Stimulated activated CD4-positive, alpha-beta T cell treated with anti-CD3 and anti-CD28 coated beads, Interleukin-2, amount 100 ng/mL, for 48 hours (primary cell): ENCODE measurements around the gene AGGF1.
"Not testable (repeated sequence)": the region's sequence is repeated elsewhere in the genome, so short reads cannot be mapped to it uniquely, and the experiment has no call there.

Source experiments
- DNase-seq, 2 donors: peaks; one replicate each; pipeline ENCODE4 v3.0.0-alpha.2; 2020

The AGGF1 gene

DNA sequence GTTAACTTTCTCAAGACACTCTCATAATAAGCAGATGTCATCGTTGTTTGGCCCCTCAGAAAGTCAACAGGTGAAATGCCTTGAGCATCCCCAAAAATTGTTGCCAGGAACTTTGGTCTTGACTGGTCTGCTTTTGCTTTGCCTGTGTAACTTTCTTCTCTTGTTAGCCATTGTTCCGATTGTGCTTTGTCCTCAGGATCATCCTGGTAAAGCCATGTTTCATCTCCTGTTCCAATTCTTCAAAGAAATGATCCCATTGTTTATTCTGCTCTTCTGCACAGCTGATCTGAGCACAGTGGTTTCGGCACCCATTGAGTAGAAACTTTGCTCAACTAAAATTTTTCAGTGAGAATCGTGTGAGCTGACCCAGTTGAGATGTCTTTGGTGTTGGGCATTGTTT is 65.0 kb downstream of the AGGF1 start:
- no peak for DNase-seq

GRCh38 chr5:77101298-77101697 is 71.1 kb downstream of the AGGF1 start:
- no peak for DNase-seq

GRCh38 chr5:77102549-77102948 is 72.3 kb downstream of the AGGF1 start:
- no peak for DNase-seq

GRCh38 chr5:77103457-77103856 is 73.3 kb downstream of the AGGF1 start:
- DNase-seq, result no peak

DNA sequence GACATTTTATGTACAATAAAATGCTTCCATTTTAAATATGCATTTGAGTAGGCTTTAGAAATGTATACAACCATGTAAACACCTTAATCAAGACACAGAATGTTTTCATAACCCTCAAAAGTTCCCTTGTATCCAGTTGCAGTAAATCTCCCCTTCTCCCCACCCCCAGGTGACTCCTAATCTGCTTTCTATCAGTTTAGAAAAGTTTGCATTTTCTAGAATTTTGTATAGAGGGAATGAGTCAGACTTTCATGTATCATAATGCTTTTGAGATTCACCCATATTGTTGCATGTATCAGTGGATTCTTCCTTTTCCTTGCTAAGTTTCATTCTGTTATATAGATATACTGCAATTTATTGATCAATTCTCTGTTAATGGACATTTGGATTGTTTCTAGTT is 74.6 kb downstream of the AGGF1 start:
- DNase-seq, result no peak

DNA sequence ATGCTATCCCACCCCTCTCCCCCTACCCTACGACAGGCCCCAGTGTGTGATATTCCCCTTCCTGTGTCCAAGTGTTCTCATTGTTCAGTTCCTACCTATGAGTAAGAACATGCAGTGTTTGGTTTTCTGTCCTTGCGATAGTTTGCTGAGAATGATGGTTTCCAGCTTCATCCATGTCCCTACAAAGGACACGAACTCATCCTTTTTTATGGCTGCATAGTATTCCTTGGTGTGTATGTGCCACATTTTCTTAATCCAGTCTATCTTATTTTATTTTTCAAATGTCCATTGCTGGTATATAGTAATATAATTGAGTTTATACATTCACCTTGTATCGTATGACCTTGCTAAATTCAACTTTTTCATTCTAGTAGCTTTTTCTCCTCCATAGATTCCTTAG is 76.8 kb downstream of the AGGF1 start:
- not testable (repeated sequence) for DNase-seq
